PC-3 (cell line): Measurements from ENCODE around the gene ABCC5. TPM values are rescaled to one million over a fixed set of nuclear protein-coding genes. Genes with fewer than 3 reads are reported as not detected.

Source experiments
- ATAC-seq: fragments of 200-7000 bp; cut with Tn5 transposase; 2 replicates; pipeline ENCODE4 v1.9.1; 2020; ENCODE audit warnings: mild to moderate bottlenecking, moderate library complexity
- BruUV-seq: library from RNA; stranded (reverse); fragments of 400-500 nt; replicated peaks from 2 replicates; lab custom pipeline; 2021; lab: Mats Ljungman, UMichigan
- CTCF ChIA-PET: fragments of 300-600 bp; sonication (Branson Sonifier 250); formaldehyde crosslinking; loops from one replicate; lab custom pipeline; 2022; ENCODE audit warnings: antibody characterized with exemption; lab: Charles Lee
- POLR2A ChIA-PET: fragments of 300-600 bp; sonication (Branson Sonifier 250); formaldehyde crosslinking; loops from one replicate; lab custom pipeline; 2022; ENCODE audit warnings: antibody characterized with exemption; ENCODE audit not compliant: unreplicated experiment; lab: Charles Lee
- DNase-seq: peaks from one replicate; pipeline ENCODE4 v3.0.0-alpha.2; 2015
- H2AFZ ChIP-seq: fragments of 300-600 bp; sonication (generic); 2 replicates; pipeline ENCODE4 v1.6.0; 2016; ENCODE audit warnings: antibody characterized with exemption, low read length
- H3F3A ChIP-seq: fragments of 300-600 bp; sonication (generic); one replicate; pipeline ENCODE4 v1.6.0; 2017; ENCODE audit warnings: antibody characterized with exemption, low read length, control low read depth, mild to moderate bottlenecking; ENCODE audit not compliant: unreplicated experiment
- H3K27ac ChIP-seq: fragments of 300-600 bp; sonication (generic); 2 replicates; pipeline ENCODE4 v1.5.1; 2016; ENCODE audit warnings: mild to moderate bottlenecking, low read length
- H3K27me3 ChIP-seq: fragments of 300-600 bp; sonication (generic); 2 replicates; pipeline ENCODE4 v1.6.1; 2016; ENCODE audit warnings: low read length, mixed read lengths
- H3K36me3 ChIP-seq: fragments of 300-600 bp; sonication (generic); 2 replicates; pipeline ENCODE4 v1.6.1; 2016; ENCODE audit warnings: low read depth, mixed run types, low read length, mixed read lengths
- H3K4me1 ChIP-seq: fragments of 300-600 bp; sonication (generic); 2 replicates; pipeline ENCODE4 v1.5.1; 2016; ENCODE audit warnings: low read length; ENCODE audit not compliant: insufficient read depth
- H3K4me2 ChIP-seq: fragments of 300-600 bp; sonication (generic); 2 replicates; pipeline ENCODE4 v1.6.0; 2016; ENCODE audit warnings: low read length
- H3K4me3 ChIP-seq: fragments of 300-600 bp; sonication (generic); 2 replicates; pipeline ENCODE4 v1.5.1; 2016; ENCODE audit warnings: mild to moderate bottlenecking, low read length, mixed read lengths
- H3K79me2 ChIP-seq: fragments of 300-600 bp; sonication (generic); 2 replicates; pipeline ENCODE4 v1.6.1; 2017; ENCODE audit warnings: low read length, mixed read lengths
- H3K9ac ChIP-seq: fragments of 300-600 bp; sonication (generic); 2 replicates; pipeline ENCODE4 v1.6.0; 2016; ENCODE audit warnings: mild to moderate bottlenecking, low read length
- H3K9me2 ChIP-seq: fragments of 300-600 bp; sonication (generic); replicated peaks from 2 replicates; pipeline ENCODE4 v1.6.1; 2016; ENCODE audit warnings: mixed run types, low read length, mixed read lengths
- H3K9me3 ChIP-seq: fragments of 300-600 bp; sonication (generic); 2 replicates; pipeline ENCODE4 v1.6.1; 2016; ENCODE audit warnings: low read length, mixed read lengths
- H4K20me1 ChIP-seq: fragments of 300-600 bp; sonication (generic); 2 replicates; pipeline ENCODE4 v1.6.1; 2016; ENCODE audit warnings: low read length, mixed read lengths
- EZH2 ChIP-seq: fragments of 300-600 bp; sonication (generic); IDR thresholded peaks from one replicate; pipeline ENCODE4 v1.6.1; 2017; ENCODE audit warnings: antibody characterized with exemption, mild to moderate bottlenecking, low read length; ENCODE audit not compliant: unreplicated experiment
- EZH2phosphoT487 ChIP-seq: fragments of 300-600 bp; sonication (generic); IDR thresholded peaks from 2 replicates; pipeline ENCODE4 v1.6.1; 2018; ENCODE audit warnings: mild to moderate bottlenecking, antibody characterized with exemption, low read length, borderline replicate concordance
- intact Hi-C: fragments of 100-400 bp; cut with micrococcal nuclease; formaldehyde crosslinking; loops from 2 replicates; pipeline ENCODE4 v1.9.0; 2023
- total RNA-seq: library from RNA; depleted of rRNA; stranded (reverse); fragments of >200 nt; gene quantifications from 2 replicates; pipeline ENCODE4 v1.2.3, GENCODE V29; 2014
- TF ChIP-seq, protein P1 (sequence below): fragments of 300-600 bp; sonication (generic); conservative IDR thresholded peaks from 2 replicates; pipeline ENCODE4 v1.5.1; 2017; ENCODE audit warnings: antibody characterized with exemption, low read depth, mild to moderate bottlenecking, low read length

Gene ABCC5
- total RNA-seq, 1 experiment from 2014 or later = 16.1 TPM

- Histone ChIP-seq H3F3A (no peaks in the 10 kb centered on the region), H4K20me1 (no peaks in the 10 kb centered on the region), H3K4me3 (peak overlapping the region; percentile 98), H3K27me3 (no peaks in the 10 kb centered on the region), H3K9me2 (no peaks in the 10 kb centered on the region), H3K79me2 (peaks cover 32% of the 10 kb centered on the region), H3K4me1 (peaks cover 38% of the 10 kb centered on the region), H3K4me2 (peak overlapping the region; percentile 95), H3K9ac (0 out of 2 replicates have a peak overlapping the region, but pooled peaks have one; percentile 85), H3K9me3 (no peaks in the 10 kb centered on the region), H3K27ac (no peak overlapping the region), H2AFZ (peak overlapping the region; percentile 100; the same call in 1 of the 2 replicates), H3K36me3 (peaks cover 18% of the 10 kb centered on the region)
- CTCF ChIA-PET = interaction anchor here (0.5 to 0.8 kb wide), 3 partner anchors 10 to 192 kb away, joined by 3 to 4 read pairs (median 4); no protein-coding TSS in a partner anchor
- TF ChIP-seq EZH2phosphoT487 (no peak), EZH2 (no peak)
- TF ChIP-seq, protein P1, sequence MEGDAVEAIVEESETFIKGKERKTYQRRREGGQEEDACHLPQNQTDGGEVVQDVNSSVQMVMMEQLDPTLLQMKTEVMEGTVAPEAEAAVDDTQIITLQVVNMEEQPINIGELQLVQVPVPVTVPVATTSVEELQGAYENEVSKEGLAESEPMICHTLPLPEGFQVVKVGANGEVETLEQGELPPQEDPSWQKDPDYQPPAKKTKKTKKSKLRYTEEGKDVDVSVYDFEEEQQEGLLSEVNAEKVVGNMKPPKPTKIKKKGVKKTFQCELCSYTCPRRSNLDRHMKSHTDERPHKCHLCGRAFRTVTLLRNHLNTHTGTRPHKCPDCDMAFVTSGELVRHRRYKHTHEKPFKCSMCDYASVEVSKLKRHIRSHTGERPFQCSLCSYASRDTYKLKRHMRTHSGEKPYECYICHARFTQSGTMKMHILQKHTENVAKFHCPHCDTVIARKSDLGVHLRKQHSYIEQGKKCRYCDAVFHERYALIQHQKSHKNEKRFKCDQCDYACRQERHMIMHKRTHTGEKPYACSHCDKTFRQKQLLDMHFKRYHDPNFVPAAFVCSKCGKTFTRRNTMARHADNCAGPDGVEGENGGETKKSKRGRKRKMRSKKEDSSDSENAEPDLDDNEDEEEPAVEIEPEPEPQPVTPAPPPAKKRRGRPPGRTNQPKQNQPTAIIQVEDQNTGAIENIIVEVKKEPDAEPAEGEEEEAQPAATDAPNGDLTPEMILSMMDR = no peak
- ATAC-seq = no peak
- POLR2A ChIA-PET = no interaction called here
- BruUV-seq = no TSS peak
- no peak for DNase-seq
- intact Hi-C loops = loop anchor here (2.0 kb wide), 1 partner anchor 119 kb away; the partner anchor contains the start of gene EIF2B5
Observed at GRCh38 chr3:184016169-184016570, 1.5 kb downstream of the ABCC5 start.

- no peak overlapping the region for H3K9ac ChIP-seq
- CTCF ChIA-PET = interaction anchor here (0.5 to 0.7 kb wide), 2 partner anchors 10 to 191 kb away, joined by 3 to 6 read pairs; no protein-coding TSS in a partner anchor
- TF ChIP-seq EZH2 = no peak
- TF ChIP-seq EZH2phosphoT487 = no peak
- TF ChIP-seq, protein P1 = no peak
- peak overlapping the region; percentile 98 for H3K4me3 ChIP-seq
- no peaks in the 10 kb centered on the region for H4K20me1 ChIP-seq
- no peaks in the 10 kb centered on the region for H3K27me3 ChIP-seq
- no peaks in the 10 kb centered on the region for H3K9me2 ChIP-seq
- peak overlapping the region; percentile 95 for H3K4me2 ChIP-seq
- peaks cover 18% of the 10 kb centered on the region for H3K36me3 ChIP-seq
- DNase-seq (no peak), ATAC-seq (no peak)
- no peak overlapping the region for H3K27ac ChIP-seq
- H3K79me2 ChIP-seq = peaks cover 32% of the 10 kb centered on the region
- H3F3A ChIP-seq = no peaks in the 10 kb centered on the region
- POLR2A ChIA-PET = interaction anchor here (0.6 kb wide), 3 partner anchors 111 to 347 kb away, joined by 5 to 6 read pairs (median 5); no protein-coding TSS in a partner anchor
- peaks cover 38% of the 10 kb centered on the region for H3K4me1 ChIP-seq
- intact Hi-C loops = loop anchor here (2.0 kb wide), 1 partner anchor 119 kb away; the partner anchor contains the start of gene EIF2B5
- no peaks in the 10 kb centered on the region for H3K9me3 ChIP-seq
- BruUV-seq = no TSS peak
- no peak overlapping the region for H2AFZ ChIP-seq
Observed at GRCh38 chr3:184015381-184016019, 2.2 kb downstream of the ABCC5 start.
